Caco-2 (cell line): ENCODE results near the gene STAB2. TPM values are rescaled to one million over a fixed set of nuclear protein-coding genes. Genes with fewer than 3 reads are reported as not detected.

Experiments used
- BruUV-seq: library from RNA; stranded (reverse); fragments of 400-500 nt; replicated peaks from 2 replicates; lab custom pipeline; 2021; lab: Mats Ljungman, UMichigan
- CTCF ChIA-PET: fragments of 300-600 bp; sonication (Branson Sonifier 250); formaldehyde crosslinking; loops from one replicate; lab custom pipeline; 2022; ENCODE audit warnings: antibody characterized with exemption; lab: Charles Lee
- POLR2A ChIA-PET: fragments of 300-600 bp; sonication (Branson Sonifier 250); formaldehyde crosslinking; loops from one replicate; lab custom pipeline; 2022; ENCODE audit warnings: antibody characterized with exemption; lab: Charles Lee
- DNase-seq, 2 experiments: peaks; one replicate each; pipeline versions ENCODE4 v3.0.0 to v3.0.0-alpha.2; 2020 to 2022
- H3K27me3 ChIP-seq: replicated peaks from 2 replicates; pipeline ENCODE4 v1.6.0; 2011; ENCODE audit warnings: low read length; ENCODE audit not compliant: control insufficient read depth, insufficient read depth
- H3K36me3 ChIP-seq: 2 replicates; pipeline ENCODE4 v1.5.1; 2011; ENCODE audit warnings: low read length; ENCODE audit not compliant: control insufficient read depth, insufficient read depth
- H3K4me1 ChIP-seq: fragments of 250-450 bp; sonication (Bioruptor Pico); 2 replicates; pipeline ENCODE4 v1.5.1; 2020; ENCODE audit warnings: mild to moderate bottlenecking
- H3K4me3 ChIP-seq: 2 replicates; pipeline ENCODE4 v1.5.1; 2011; ENCODE audit warnings: low read depth, mild to moderate bottlenecking, control low read depth, low read length
- H3K9me3 ChIP-seq: fragments of 250-450 bp; sonication (Bioruptor Pico); 2 replicates; pipeline ENCODE4 v1.5.1; 2020; ENCODE audit warnings: mild to moderate bottlenecking, moderate library complexity
- H3K27ac Mint-ChIP-seq: one replicate; pipeline ENCODE4 v1.8.0; 2022; ENCODE audit warnings: mixed read lengths; ENCODE audit not compliant: unreplicated experiment
- H3K27me3 Mint-ChIP-seq: one replicate; pipeline ENCODE4 v1.8.0; 2022; ENCODE audit warnings: mixed read lengths; ENCODE audit not compliant: insufficient read depth, unreplicated experiment
- H3K36me3 Mint-ChIP-seq: one replicate; pipeline ENCODE4 v1.8.0; 2022; ENCODE audit warnings: mild to moderate bottlenecking, mixed read lengths; ENCODE audit not compliant: insufficient read depth, unreplicated experiment
- H3K4me1 Mint-ChIP-seq: one replicate; pipeline ENCODE4 v1.8.0; 2022; ENCODE audit warnings: low read depth, mixed read lengths; ENCODE audit not compliant: unreplicated experiment
- H3K4me3 Mint-ChIP-seq: one replicate; pipeline ENCODE4 v1.8.0; 2022; ENCODE audit warnings: mild to moderate bottlenecking, moderate library complexity, mixed read lengths; ENCODE audit not compliant: unreplicated experiment
- H3K9me3 Mint-ChIP-seq: one replicate; pipeline ENCODE4 v1.8.0; 2022; ENCODE audit warnings: mixed read lengths; ENCODE audit not compliant: unreplicated experiment
- CTCF ChIP-seq, 2 experiments: fragments of 200-600 bp in 1 of 2; IDR thresholded peaks; 1 replicate in 1 of 2; 2 replicates in 1 of 2; pipeline versions ENCODE4 v1.5.1 to v1.8.0; 2011 to 2022; ENCODE audit warnings: antibody characterized with exemption in 1 of 2, control low read depth in 1 of 2, inconsistent platforms in 1 of 2, low read depth in 1 of 2, low read length in 1 of 2, mild to moderate bottlenecking in 1 of 2, moderate library complexity in 1 of 2; ENCODE audit not compliant: insufficient read depth in 1 of 2, severe bottlenecking in 1 of 2, unreplicated experiment in 1 of 2
- intact Hi-C: fragments of 100-400 bp; cut with micrococcal nuclease; formaldehyde crosslinking; loops from one replicate; pipeline ENCODE4 v1.10.0; 2022; ENCODE audit not compliant: unreplicated experiment
- total RNA-seq: library from RNA; stranded (reverse); gene quantifications from 2 replicates; pipeline ENCODE4 v1.2.3, GENCODE V29; 2022

STAB2 gene
- total RNA-seq, 1 experiment from 2014 or later, result 0.25 TPM

- no TSS peak for BruUV-seq
- H3K27me3 Mint-ChIP-seq, result no peaks in the 10 kb centered on the region
- ChIA-PET CTCF (interaction anchor here (0.5 kb wide), 1 partner anchor 48 kb away, joined by 3 read pairs; the partner anchor contains the start of gene NT5DC3), POLR2A (interaction anchor here (1.0 kb wide), 1 partner anchor 137 kb away, joined by 3 read pairs; the partner anchor contains the start of gene HSP90B1)
- H3K27ac Mint-ChIP-seq, result peak overlapping the region; percentile 47
- intact Hi-C loops, result no loop called here
- no peaks in the 10 kb centered on the region for H3K9me3 ChIP-seq
- H3K9me3 Mint-ChIP-seq, result no peaks in the 10 kb centered on the region
- no peak overlapping the region for H3K4me3 ChIP-seq
- H3K4me1 ChIP-seq, result peaks cover 13% of the 10 kb centered on the region
- H3K4me1 Mint-ChIP-seq, result peaks cover 13% of the 10 kb centered on the region
- DNase-seq, result peak in 1 of 2 experiments; percentile 46
- no peaks in the 10 kb centered on the region for H3K36me3 ChIP-seq
- H3K36me3 Mint-ChIP-seq, result peaks cover 29% of the 10 kb centered on the region
- no peak overlapping the region for H3K4me3 Mint-ChIP-seq
- H3K27me3 ChIP-seq, result no peaks in the 10 kb centered on the region
- no peak for TF ChIP-seq CTCF (IDR thresholded peaks at IDR 0.05; ENCODE audit: insufficient read depth in 1 of 2, low read depth in 1 of 2, low read length in 1 of 2, severe bottlenecking in 1 of 2, unreplicated experiment in 1 of 2)
Measured at GRCh38 chr12:103793046-103793445, 206.0 kb downstream of the STAB2 start.

GRCh38 chr12:103793512-103794045, 206.5 kb downstream of the STAB2 start:
- ChIA-PET CTCF (no interaction called here), POLR2A (interaction anchor here (1.0 kb wide), 1 partner anchor 136 kb away, joined by 3 read pairs; the partner anchor contains the start of gene HSP90B1)
- Histone ChIP-seq H3K36me3 (no peaks in the 10 kb centered on the region), H3K4me3 (no peak overlapping the region), H3K4me1 (peaks cover 13% of the 10 kb centered on the region), H3K27me3 (no peaks in the 10 kb centered on the region), H3K9me3 (no peaks in the 10 kb centered on the region)
- Mint-ChIP-seq H3K27ac (peak overlapping the region; percentile 47), H3K27me3 (no peaks in the 10 kb centered on the region), H3K4me3 (no peak overlapping the region), H3K9me3 (no peaks in the 10 kb centered on the region), H3K36me3 (peaks cover 29% of the 10 kb centered on the region), H3K4me1 (peaks cover 13% of the 10 kb centered on the region)
- BruUV-seq, result no TSS peak
- TF ChIP-seq CTCF (IDR thresholded peaks at IDR 0.05; ENCODE audit: insufficient read depth in 1 of 2, low read depth in 1 of 2, low read length in 1 of 2, severe bottlenecking in 1 of 2, unreplicated experiment in 1 of 2), result no peak
- DNase-seq, result no peak
- intact Hi-C loops, result no loop called here

GRCh38 chr12:103794309-103795213, 207.5 kb downstream of the STAB2 start:
- no peak for DNase-seq
- no peak overlapping the region for H3K4me3 Mint-ChIP-seq
- Histone ChIP-seq H3K27me3 (no peaks in the 10 kb centered on the region), H3K36me3 (no peaks in the 10 kb centered on the region), H3K9me3 (no peaks in the 10 kb centered on the region), H3K4me3 (no peak overlapping the region), H3K4me1 (peaks cover 13% of the 10 kb centered on the region)
- no peaks in the 10 kb centered on the region for H3K27me3 Mint-ChIP-seq
- ChIA-PET POLR2A (no interaction called here), CTCF (no interaction called here)
- peaks cover 13% of the 10 kb centered on the region for H3K4me1 Mint-ChIP-seq
- peaks cover 29% of the 10 kb centered on the region for H3K36me3 Mint-ChIP-seq
- no peaks in the 10 kb centered on the region for H3K9me3 Mint-ChIP-seq
- intact Hi-C loops, result no loop called here
- BruUV-seq, result no TSS peak
- no peak overlapping the region for H3K27ac Mint-ChIP-seq
- TF ChIP-seq CTCF (IDR thresholded peaks at IDR 0.05; ENCODE audit: insufficient read depth in 1 of 2, low read depth in 1 of 2, low read length in 1 of 2, severe bottlenecking in 1 of 2, unreplicated experiment in 1 of 2), result no peak
